GM19351 (cell line): ENCODE results near the gene C9orf72.
"Not testable (repeated sequence)": the region's sequence is repeated elsewhere in the genome, so short reads cannot be mapped to it uniquely, and the experiment has no call there.

Experiments
- ATAC-seq: cut with Tn5 transposase; IDR thresholded peaks from one replicate; pipeline ENCODE4 v1.9.1; 2021; ENCODE audit warnings: mild to moderate bottlenecking, moderate library complexity; ENCODE audit not compliant: unreplicated experiment

Gene C9orf72, protein sequence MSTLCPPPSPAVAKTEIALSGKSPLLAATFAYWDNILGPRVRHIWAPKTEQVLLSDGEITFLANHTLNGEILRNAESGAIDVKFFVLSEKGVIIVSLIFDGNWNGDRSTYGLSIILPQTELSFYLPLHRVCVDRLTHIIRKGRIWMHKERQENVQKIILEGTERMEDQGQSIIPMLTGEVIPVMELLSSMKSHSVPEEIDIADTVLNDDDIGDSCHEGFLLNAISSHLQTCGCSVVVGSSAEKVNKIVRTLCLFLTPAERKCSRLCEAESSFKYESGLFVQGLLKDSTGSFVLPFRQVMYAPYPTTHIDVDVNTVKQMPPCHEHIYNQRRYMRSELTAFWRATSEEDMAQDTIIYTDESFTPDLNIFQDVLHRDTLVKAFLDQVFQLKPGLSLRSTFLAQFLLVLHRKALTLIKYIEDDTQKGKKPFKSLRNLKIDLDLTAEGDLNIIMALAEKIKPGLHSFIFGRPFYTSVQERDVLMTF

DNA sequence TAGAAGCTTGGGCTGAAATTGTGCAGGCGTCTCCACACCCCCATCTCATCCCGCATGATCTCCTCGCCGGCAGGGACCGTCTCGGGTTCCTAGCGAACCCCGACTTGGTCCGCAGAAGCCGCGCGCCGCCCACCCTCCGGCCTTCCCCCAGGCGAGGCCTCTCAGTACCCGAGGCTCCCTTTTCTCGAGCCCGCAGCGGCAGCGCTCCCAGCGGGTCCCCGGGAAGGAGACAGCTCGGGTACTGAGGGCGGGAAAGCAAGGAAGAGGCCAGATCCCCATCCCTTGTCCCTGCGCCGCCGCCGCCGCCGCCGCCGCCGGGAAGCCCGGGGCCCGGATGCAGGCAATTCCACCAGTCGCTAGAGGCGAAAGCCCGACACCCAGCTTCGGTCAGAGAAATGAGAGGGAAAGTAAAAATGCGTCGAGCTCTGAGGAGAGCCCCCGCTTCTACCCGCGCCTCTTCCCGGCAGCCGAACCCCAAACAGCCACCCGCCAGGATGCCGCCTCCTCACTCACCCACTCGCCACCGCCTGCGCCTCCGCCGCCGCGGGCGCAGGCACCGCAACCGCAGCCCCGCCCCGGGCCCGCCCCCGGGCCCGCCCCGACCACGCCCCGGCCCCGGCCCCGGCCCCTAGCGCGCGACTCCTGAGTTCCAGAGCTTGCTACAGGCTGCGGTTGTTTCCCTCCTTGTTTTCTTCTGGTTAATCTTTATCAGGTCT is at the start of gene C9orf72:
TSS of gene C9orf72 (minus strand) at position 564 of the 716 bp plus-strand sequence. CDS start 6,361 bp downstream, outside the sequence.
- peak; percentile 48 for ATAC-seq

DNA sequence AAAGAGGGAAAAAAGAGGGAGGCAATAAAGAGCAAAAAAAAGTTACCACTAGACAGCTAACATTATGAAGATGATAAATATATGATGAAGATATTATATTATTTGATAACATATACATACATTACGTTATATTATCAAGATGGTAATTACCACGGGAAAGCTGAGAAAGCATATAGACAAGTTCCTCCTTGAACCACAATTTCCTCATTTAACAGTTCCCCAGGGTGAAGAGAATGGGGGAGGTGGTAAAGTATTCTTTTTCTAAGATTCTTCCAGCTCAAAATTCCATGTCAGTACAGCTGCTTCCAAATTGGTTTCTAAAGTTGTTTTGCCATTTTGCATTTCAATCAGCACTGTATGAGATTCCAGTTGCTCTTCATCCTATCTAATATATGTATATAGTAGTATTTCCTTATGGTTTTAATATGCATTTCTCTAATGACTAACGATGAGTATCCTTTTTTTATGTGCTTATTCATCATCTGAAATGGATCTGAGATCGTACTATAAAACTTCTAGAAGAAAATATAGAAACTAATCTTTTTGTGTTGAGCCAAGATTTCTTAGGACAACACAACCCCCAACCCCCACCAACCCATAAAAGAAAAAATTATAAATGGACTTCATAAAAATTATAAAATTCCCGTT is 49.5 kb upstream of the C9orf72 start:
- no peak for ATAC-seq

DNA sequence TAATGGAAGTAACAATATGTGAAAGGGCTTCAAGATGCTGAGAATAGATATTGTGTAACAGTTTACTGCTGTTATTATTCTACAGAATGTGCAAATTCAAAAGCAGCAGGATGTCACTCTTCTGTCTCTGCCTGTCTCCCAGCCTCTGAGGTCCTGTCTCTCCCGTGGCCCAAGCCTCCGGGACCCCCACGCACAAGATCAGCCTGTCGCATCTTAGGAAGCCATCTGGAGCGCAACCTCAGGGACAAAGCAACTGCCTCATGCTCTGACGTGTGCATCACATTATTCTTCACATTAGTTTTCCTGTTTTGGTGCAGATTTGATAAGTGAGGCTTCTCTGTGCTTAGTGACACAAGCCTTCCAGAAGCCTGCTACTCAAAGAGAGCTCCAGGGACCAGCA is 46.5 kb upstream of the C9orf72 start:
- ATAC-seq: no peak

DNA sequence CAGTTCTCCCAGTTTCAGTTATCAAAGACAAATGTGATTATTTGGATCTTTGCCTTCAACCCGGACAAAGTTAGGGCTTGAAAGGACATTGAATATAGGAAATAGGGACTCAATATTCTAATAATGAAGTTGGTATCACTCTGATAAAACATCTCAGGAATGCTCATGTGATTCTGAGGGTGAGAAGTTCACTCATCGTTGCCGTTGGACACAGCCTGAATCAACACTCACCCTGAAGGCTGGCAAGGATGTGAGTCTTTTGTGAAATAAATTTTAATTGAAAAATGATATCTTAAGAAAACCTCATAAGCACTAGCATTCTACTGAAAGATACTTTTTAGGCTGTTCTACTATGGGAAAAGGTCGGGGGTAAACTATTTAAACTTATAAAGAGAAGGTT is 44.8 kb upstream of the C9orf72 start:
- ATAC-seq: no peak

DNA sequence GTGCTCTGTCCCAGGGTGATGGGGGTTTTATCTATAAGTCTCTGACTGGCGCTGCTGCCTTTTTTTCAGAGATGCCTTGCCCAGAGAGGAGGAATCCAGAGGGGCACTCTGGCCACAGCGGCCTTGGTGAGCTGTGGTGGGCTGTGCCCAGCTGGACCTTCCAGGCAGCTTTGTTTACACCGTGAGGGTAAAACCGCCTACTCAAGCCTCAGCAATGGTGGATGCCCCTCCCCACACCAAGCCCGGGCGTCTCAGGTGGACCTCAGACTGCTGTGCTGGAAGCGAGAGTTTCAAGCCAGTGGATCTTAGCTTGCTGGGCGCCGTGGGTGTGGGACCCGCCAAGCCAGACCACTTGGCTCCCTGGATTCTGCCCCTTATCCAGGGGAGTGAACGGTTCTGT is 41.3 kb upstream of the C9orf72 start:
- no peak for ATAC-seq

DNA sequence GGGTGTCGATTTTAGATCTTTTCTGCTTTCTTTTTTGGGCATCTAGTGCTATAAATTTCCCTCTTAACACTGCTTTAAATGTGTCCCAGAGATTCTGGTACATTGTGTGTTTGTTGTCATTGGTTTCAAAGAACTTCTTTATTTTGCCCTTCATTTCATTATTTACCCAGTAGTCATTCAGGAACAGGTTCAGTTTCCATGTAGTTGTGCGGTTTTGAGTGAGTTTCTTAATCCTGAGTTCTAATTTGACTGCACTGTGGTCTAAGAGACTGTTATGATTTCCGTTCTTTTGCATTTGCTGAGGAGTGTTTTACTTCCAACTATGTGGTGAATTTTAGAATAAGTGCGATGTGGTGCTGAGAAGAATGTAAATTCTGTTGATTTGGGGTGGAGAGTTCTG is 38.8 kb upstream of the C9orf72 start:
- not testable (repeated sequence) for ATAC-seq

DNA sequence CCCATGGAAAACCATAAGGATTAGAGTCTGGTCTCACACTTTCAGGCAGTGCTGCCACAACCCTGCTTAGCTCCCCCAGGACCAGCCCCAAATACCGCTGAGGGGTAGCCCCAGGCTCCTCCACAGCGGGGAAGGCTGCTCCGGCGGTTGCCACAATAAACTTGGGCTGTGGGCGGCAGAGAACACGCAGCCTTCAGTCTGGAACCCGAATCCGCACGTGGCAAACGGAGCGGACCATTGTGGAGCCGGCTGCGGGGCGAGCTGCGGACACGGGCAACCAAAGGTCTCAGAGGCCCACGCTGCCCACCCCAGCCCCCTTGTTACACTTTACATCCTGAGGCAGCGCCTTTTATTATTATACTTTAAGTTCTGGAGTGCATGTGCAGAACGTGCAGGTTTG is 37.3 kb upstream of the C9orf72 start:
- no peak for ATAC-seq

DNA sequence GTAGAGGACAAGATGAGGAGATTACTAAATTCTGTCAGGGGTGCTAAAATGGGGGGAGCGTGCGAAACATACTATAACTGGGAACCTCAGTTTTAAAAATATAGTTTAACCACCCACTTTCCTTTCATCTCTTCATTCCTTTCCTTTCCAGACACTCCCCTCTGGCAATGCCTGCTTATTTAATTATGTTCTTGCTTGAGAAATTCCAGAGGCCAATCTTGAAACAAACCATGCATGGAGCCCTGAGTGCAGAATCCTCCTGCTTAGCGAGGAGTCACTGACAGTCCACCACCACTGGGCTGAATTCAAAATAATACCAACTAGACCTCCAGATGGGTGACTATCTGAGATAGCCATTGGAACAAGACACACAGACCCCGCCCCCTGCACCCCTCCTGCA is 29.7 kb upstream of the C9orf72 start:
- no peak for ATAC-seq

DNA sequence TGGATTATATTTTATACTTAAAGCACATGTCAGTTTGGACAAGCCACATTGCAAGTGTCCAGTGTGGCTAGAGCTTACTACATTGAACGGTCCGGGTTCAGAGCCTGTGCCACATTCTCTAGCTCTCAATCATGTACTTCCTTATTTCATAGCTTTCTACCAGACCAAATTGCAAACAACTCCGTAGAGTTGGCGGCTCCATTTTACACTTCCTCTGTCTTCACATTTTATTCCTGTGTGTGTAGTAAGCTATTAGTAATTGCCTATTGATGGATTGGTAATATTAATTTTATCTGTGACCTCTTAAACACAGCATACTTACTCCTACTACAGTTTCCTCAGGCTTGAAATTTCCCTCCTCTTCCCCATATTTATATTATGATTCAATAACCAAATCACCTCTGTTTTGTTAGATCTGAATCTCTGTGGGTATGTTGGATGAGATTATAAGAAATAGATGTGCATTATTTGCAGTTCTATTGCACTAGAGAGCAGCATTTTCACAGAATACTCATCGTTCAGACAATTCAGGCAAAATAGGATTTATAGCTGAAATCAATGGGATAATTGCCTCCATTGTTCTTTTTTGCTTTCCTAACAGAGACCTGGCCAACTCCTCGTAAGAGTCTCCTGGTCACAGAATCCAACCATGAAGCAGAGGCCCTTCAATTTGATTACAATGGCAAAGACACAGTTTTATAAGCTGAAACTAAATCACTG is 29.0 kb upstream of the C9orf72 start:
- ATAC-seq: no peak

DNA sequence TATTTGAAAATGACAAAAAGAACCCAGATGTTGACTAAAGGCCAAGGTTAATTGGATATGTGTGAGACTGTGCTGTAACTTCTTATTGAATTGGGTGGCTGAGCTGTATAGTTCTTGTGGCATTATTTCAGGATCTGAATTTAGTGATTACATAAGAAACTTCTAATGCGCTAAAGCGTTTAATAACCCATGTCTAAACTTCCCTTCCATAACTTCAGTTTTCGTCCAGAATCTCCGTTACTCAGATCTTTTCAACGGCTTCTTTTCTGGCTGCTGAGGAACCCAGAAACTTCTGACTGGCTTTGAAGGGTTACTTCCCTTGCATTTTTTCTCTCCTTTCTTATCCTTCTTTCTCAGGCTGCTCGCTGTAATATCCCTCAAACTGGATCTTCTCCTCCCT is 28.1 kb upstream of the C9orf72 start:
- no peak for ATAC-seq

DNA sequence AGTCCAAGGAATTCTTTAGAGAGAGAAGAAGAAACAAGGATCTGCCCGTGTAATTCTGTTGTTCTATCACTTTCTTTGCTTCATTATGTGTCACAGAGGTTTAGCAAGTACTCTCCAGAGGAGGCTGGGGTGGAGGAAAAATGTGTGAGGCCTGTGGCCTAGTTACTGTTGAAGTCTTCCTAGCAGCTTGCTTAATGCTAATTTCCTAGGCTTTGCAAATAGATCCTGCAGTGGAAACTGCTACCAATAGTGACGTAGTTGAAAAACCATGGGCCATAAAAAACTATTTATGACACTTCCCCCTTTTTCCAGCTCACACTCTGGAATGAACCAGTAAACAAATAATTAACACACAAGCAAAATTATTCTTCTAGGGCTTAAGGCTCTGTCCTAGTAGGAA is 27.0 kb upstream of the C9orf72 start:
- no peak for ATAC-seq

DNA sequence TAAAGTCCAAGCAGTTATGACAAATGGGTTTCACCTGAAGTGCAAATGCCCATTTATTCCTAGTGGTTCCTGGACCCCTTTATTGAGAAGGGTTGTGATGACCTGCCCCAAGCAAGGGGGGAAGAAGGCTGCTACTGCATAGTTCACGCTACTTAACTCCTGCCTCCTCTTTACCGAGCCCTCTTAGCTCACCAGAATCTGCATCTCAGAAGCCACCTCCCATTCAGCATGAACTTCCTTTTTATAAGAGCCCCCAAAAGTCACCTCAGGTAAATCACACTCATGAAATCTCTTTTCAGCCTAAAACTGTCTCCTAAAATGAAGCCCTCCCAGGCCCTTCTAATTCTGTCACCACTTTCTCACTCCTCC is 26.6 kb upstream of the C9orf72 start:
- ATAC-seq: no peak

DNA sequence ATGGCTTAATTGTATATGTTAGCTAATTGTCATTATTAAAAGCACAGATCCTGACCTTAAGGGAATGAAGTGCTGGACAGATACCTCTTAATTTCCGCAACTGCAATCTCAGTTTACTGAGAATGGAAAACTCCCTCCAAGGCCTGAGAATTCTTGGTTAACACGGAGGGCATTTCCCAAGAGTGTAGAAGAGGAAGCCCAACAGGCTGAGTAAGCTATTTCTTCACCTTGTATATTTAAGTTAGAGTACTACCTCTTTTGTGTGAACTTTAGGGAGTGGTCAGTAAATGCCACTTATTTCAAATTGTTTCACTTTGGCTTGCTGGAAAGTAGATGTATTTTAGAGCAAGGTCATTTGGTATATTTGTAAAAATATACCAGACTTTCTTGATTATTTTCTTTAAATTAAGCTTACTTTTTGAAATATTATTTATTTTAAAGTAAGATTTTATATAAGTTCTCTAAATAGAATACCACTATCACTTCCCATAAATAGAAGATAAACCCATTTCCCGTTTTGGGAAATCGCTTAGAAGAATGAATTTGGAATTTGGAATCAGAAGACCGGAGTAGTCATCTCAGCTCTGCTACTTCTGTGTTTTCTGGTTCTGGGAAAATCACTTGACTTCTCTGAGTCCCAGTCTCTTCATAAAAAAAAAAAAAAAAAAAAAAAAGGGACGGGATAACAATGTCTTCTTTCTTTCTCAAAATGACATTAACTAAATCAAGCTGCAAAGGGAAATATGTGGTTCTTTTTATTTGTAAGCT is 26.0 kb upstream of the C9orf72 start:
- ATAC-seq: no peak

DNA sequence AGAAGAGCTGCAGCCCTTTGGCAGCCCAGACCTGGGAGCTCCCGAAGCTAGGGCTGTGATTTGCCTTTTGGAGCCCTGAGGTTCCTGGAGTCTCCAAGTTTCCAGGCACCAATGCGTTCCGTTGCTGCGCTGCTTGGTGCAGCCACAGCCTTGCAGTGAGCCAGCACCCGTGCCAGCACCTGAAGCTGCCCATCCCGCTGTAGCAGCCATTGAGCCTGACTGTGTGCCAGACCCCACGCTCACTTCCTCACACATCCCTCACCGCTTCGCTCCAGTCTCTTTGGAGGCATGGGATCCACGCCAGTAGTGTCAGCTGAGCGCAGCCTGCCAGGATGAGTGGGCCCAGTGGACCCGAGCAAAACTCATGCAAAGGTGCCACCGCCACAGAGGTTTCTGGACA is 22.5 kb upstream of the C9orf72 start:
- no peak for ATAC-seq

DNA sequence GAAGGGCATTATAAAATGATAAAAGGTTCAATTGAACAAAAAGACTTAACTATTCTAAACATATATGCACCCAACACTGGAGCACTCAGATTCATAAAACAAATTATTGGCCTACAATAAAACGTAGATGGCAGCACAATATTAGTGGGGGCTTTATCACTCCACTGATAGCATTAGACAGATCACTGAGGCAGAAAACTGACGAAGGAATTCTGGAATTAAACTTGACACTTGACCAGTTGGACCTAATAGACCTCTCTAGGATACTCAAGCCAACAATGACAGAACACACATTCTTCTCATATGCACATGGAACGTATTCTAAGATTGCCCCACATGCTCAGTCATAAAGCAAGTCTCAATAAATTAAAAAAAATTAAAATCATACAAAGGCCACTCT is 18.4 kb upstream of the C9orf72 start:
- no peak for ATAC-seq

DNA sequence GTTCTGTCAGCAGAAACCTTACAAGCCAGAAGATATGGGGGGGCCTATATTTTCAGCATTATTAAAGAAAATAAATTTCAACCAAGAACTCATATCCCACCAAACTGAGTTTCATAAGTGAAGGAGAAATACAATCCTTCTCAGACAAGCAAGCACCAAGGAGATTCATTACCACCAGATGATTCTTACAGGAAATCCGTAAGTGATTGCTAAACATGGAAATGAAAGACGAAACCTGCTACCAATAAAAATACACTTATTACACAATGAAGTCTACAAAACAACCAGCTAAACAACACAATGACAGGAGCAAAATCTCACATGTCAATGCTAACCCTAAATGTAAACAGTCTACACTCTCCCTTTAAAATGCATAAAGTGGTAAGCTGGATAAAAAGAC is 17.8 kb upstream of the C9orf72 start:
- no peak for ATAC-seq

DNA sequence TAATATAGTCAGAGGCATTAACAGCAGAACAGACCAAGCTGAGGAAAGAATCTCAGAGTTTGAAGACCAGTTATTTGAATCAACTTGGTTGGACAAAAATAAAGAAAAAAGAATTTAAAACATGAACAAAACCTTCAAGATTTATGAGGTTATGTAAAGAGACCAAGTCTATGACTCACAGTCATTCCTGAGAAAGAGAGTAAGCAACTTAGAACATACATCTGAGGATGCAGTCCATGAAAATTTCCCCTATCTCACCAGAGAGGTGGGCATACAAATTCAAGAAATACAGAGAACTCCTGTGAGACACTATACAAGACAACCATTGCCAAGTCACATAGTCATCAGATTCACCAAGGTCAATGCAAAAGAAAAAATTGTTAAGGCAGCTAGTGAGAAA is 17.4 kb upstream of the C9orf72 start:
- no peak for ATAC-seq

DNA sequence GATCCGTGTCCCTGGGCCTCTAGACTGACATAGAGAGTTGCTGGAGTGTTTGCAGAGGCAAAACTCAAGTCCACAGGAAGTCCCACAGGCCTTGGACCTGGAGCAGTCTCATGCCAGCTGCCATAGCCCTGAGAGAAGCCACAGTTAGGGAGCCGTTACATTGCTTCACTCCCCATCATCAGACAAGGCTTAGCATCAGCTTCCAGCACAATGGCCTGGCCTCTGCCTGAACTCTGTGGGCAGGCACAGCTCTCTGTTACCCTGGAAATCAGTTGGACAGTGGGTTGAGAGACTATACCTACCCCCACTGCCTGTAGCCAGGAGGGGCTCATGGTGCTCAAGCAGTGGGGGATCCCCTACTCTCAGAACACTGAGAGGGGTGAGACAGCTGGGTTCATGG is 16.2 kb upstream of the C9orf72 start:
- ATAC-seq: no peak

DNA sequence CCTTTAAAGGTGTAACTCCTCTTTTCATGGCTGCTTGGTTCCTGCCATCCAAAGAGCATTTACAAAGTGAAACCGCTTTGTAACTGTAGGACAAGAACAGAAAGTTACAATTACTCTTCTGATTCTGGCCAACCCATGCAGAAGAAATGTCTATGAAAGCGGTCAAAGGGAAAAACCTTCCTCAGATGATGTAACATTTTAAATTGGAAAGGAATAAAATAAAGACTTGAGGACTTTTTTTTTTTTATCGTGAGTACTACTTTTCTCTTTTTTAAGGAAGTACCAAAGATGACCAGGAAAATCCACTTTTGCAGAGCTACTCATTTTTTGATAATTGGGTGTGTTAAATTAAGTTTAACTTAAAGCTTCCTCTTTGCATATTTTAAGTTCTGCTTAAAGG is 13.0 kb upstream of the C9orf72 start:
- ATAC-seq: peak; percentile 44

DNA sequence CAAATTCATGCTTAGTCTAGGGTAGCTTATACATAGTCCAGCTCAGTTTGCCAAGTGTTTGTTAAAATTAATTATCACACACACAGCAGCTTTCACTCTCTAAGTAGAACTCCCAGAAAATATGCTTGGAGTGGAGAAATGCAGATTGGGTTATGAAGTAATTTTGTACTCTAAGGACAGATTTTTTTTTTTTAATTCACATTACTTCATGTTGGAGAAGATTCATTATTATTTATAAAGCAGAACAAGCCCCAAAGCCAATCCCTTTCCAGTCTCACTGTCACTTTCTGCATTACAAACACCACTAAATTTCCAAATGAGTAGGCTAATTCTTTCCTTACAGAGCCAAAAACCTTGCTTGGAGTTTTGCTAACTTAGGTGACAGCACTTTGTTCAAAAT is 11.7 kb upstream of the C9orf72 start:
- no peak for ATAC-seq
